Stimulated activated CD4-positive, alpha-beta T cell treated with anti-CD3 and anti-CD28 coated beads, Interleukin-2, amount 100 ng/mL, for 24 hours (primary cell): ENCODE measurements around the gene ZNF664.
"Not testable (repeated sequence)": the region's sequence is repeated elsewhere in the genome, so short reads cannot be mapped to it uniquely, and the experiment has no call there.

Experiments
- DNase-seq, 2 donors: peaks; one replicate each; pipeline ENCODE4 v3.0.0-alpha.2; 2020

ZNF664 gene

GRCh38 chr12:123941624-123942237 lies 31.3 kb upstream of the ZNF664 start:
- DNase-seq, result no peak

- DNase-seq, result no peak
Measured at GRCh38 chr12:123942238-123942653, 30.8 kb upstream of the ZNF664 start.

GRCh38 chr12:123942911-123943648 lies 29.9 kb upstream of the ZNF664 start:
- no peak for DNase-seq

GRCh38 chr12:123943816-123944215 lies 29.2 kb upstream of the ZNF664 start:
- no peak for DNase-seq

GRCh38 chr12:123944696-123945095 lies 28.3 kb upstream of the ZNF664 start:
- no peak for DNase-seq

- no peak for DNase-seq
Measured at GRCh38 chr12:123945287-123946151, 27.5 kb upstream of the ZNF664 start.

GRCh38 chr12:123946152-123946515 lies 26.9 kb upstream of the ZNF664 start:
- DNase-seq, result no peak

- DNase-seq, result not testable (repeated sequence)
Measured at GRCh38 chr12:123946516-123947505, 26.2 kb upstream of the ZNF664 start.

GRCh38 chr12:123947531-123947930 lies 25.5 kb upstream of the ZNF664 start:
- not testable (repeated sequence) for DNase-seq

GRCh38 chr12:123948401-123948795 lies 24.6 kb upstream of the ZNF664 start:
- no peak for DNase-seq

- no peak for DNase-seq
Measured at GRCh38 chr12:123948796-123949769, 23.9 kb upstream of the ZNF664 start.

GRCh38 chr12:123949770-123950165 lies 23.2 kb upstream of the ZNF664 start:
- no peak for DNase-seq

GRCh38 chr12:123950476-123951349 lies 22.3 kb upstream of the ZNF664 start:
- DNase-seq, result no peak

GRCh38 chr12:123951467-123951866 lies 21.5 kb upstream of the ZNF664 start:
- no peak for DNase-seq

- no peak for DNase-seq
Measured at GRCh38 chr12:123952037-123952436, 21.0 kb upstream of the ZNF664 start.

GRCh38 chr12:123954647-123955350 lies 18.2 kb upstream of the ZNF664 start:
- no peak for DNase-seq

GRCh38 chr12:123956249-123956648 lies 16.8 kb upstream of the ZNF664 start:
- no peak for DNase-seq

GRCh38 chr12:123957196-123957595 lies 15.8 kb upstream of the ZNF664 start:
- DNase-seq, result no peak

- DNase-seq, result no peak
Measured at GRCh38 chr12:123958462-123958861, 14.6 kb upstream of the ZNF664 start.
